Sigmoid colon (tissue), 7 donors: ENCODE measurements around the gene SBK1. TPM values are rescaled to one million over a fixed set of nuclear protein-coding genes. Genes with fewer than 3 reads are reported as not detected.

Experiments
- DNase-seq: peaks from one replicate; pipeline ENCODE4 v3.0.0-alpha.2; 2019
- H3K27ac ChIP-seq, 4 donors: fragments of 200-600 bp; sonication (generic); one replicate each; pipeline ENCODE4 v1.5.1; 2016 to 2019; ENCODE audit warnings: mild to moderate bottlenecking in 1 of 4
- H3K27me3 ChIP-seq, 3 donors: fragments of 200-600 bp; sonication (generic); one replicate each; pipeline ENCODE4 v1.5.1; 2019; ENCODE audit warnings: mild to moderate bottlenecking in 1 of 3
- H3K36me3 ChIP-seq, 4 donors: fragments of 200-600 bp; sonication (generic); one replicate each; pipeline ENCODE4 v1.5.1; 2016 to 2019
- H3K4me1 ChIP-seq, 4 donors: fragments of 200-600 bp; sonication (generic); one replicate each; pipeline ENCODE4 v1.5.1; 2017 to 2019
- H3K4me3 ChIP-seq, 4 donors: fragments of 200-600 bp; sonication (generic); one replicate each; pipeline ENCODE4 v1.5.1; 2017 to 2019; ENCODE audit warnings: mild to moderate bottlenecking in 2 of 4, moderate library complexity in 1 of 4
- H3K9me3 ChIP-seq, 4 donors: fragments of 200-600 bp in 3 of 4; sonication (generic) in 3 of 4; one replicate each; pipeline versions ENCODE4 v1.5.1 to v1.6.1; 2013 to 2019
- CTCF ChIP-seq, 4 experiments: fragments of 450-650 bp in 3 of 4; fragments of 200-600 bp in 1 of 4; IDR thresholded peaks; one replicate each; pipeline ENCODE4 v1.5.1; 2016 to 2019; ENCODE audit warnings: antibody characterized with exemption in 4 of 4, mild to moderate bottlenecking in 3 of 4, moderate library complexity in 2 of 4
- EP300 ChIP-seq, 4 donors: sonication (generic); formaldehyde crosslinking; IDR thresholded peaks; one replicate each; pipeline ENCODE4 v1.6.1; 2017; ENCODE audit warnings: antibody characterized with exemption in 4 of 4
- POLR2A ChIP-seq, 2 donors: fragments of 450-650 bp; IDR thresholded peaks; one replicate each; pipeline ENCODE4 v1.6.1; 2016; ENCODE audit warnings: antibody characterized with exemption in 2 of 2, mild to moderate bottlenecking in 2 of 2, moderate library complexity in 2 of 2
- POLR2AphosphoS5 ChIP-seq, 4 donors: sonication (generic); formaldehyde crosslinking; IDR thresholded peaks; one replicate each; pipeline ENCODE4 v1.6.1; 2017; ENCODE audit warnings: antibody characterized with exemption in 4 of 4
- WGBS, 2 donors: extraction: QIAGEN DNeasy Blood & Tissue Kit; methylation state at CpG; one replicate each; pipeline ENCODE4 v1.1.7; 2013; 5-methylcytosine and 5-hydroxymethylcytosine counted together
- intact Hi-C: fragments of 100-400 bp; cut with DNase I; formaldehyde crosslinking; loops from one replicate; pipeline ENCODE4 v1.15.1; 2023
- polyA plus RNA-seq, 3 donors: library from polyadenylated mRNA; stranded (reverse); fragments of 200-250 nt; gene quantifications; one replicate each; pipeline ENCODE4 v1.2.3, GENCODE V29; 2013
- total RNA-seq, 4 donors: library from RNA; depleted of rRNA; stranded (reverse); fragments of >200 nt; gene quantifications; one replicate each; pipeline ENCODE4 v1.1.0, GENCODE V29; 2016
- donor health status: healthy with polysubstance abuse.
- donor health status: Bipolar disorder and iron deficiency.
- donor health status: healthy.

Gene SBK1
- total and polyA plus RNA-seq, 7 donors = under 0.01 to 1.3 (median 0.33) TPM; not detected in 2

- intact Hi-C loops = no loop called here
- H3K27me3 ChIP-seq = peaks cover 1 to 8% (median 2%) of the 10 kb centered on the region in 3 donors
Measured at GRCh38 chr16:28298511-28298878, 6.2 kb downstream of the SBK1 start.

GRCh38 chr16:28300327-28300726 lies 8.0 kb downstream of the SBK1 start:
- DNase-seq = no peak
- Histone ChIP-seq H3K4me3 (no peak overlapping the region), H3K27me3 (no peaks in the 10 kb centered on the region), H3K9me3 (no peaks in the 10 kb centered on the region), H3K27ac (no peak overlapping the region), H3K36me3 (no peaks in the 10 kb centered on the region), H3K4me1 (no peaks in the 10 kb centered on the region)
- 95 to 96% methylated on average over 5 of the region's 5 CpGs for WGBS, 2 donors
- intact Hi-C loops = no loop called here
- no peak for TF ChIP-seq POLR2A (IDR thresholded peaks at IDR 0.05)
- no peak for TF ChIP-seq EP300 (IDR thresholded peaks at IDR 0.05)
- no peak for TF ChIP-seq CTCF (IDR thresholded peaks at IDR 0.05)
- TF ChIP-seq POLR2AphosphoS5 (IDR thresholded peaks at IDR 0.05) = no peak

More at GRCh38 chr16:28298511-28298878, 6.2 kb downstream of the SBK1 start:
- TF ChIP-seq POLR2AphosphoS5 (IDR thresholded peaks at IDR 0.05) = no peak
- TF ChIP-seq CTCF (IDR thresholded peaks at IDR 0.05) = no peak
- TF ChIP-seq POLR2A (IDR thresholded peaks at IDR 0.05) = no peak
- no peak for TF ChIP-seq EP300 (IDR thresholded peaks at IDR 0.05)
- no peak for DNase-seq
- no peak overlapping the region for H3K27ac ChIP-seq
- peaks cover 0 to under 1% (median 0%) of the 10 kb centered on the region in 4 donors for H3K4me1 ChIP-seq
- 71 to 72% methylated on average over 4 of the region's 4 CpGs for WGBS, 2 donors
- H3K4me3 ChIP-seq = no peak overlapping the region
- H3K36me3 ChIP-seq = no peaks in the 10 kb centered on the region
- no peaks in the 10 kb centered on the region for H3K9me3 ChIP-seq

- intact Hi-C loops = no loop called here
Measured at GRCh38 chr16:28301154-28301553, 8.8 kb downstream of the SBK1 start.

GRCh38 chr16:28301620-28302019 lies 9.3 kb downstream of the SBK1 start:
- Histone ChIP-seq H3K4me1 (no peaks in the 10 kb centered on the region), H3K27ac (no peak overlapping the region), H3K27me3 (no peaks in the 10 kb centered on the region), H3K9me3 (no peaks in the 10 kb centered on the region), H3K36me3 (no peaks in the 10 kb centered on the region), H3K4me3 (no peak overlapping the region)
- DNase-seq = no peak
- TF ChIP-seq POLR2A (IDR thresholded peaks at IDR 0.05) (no peak), EP300 (IDR thresholded peaks at IDR 0.05) (no peak), CTCF (IDR thresholded peaks at IDR 0.05) (no peak), POLR2AphosphoS5 (IDR thresholded peaks at IDR 0.05) (no peak)
- intact Hi-C loops = no loop called here
- 89% methylated on average over 2 of the region's 2 CpGs for WGBS, 2 donors

More at GRCh38 chr16:28301154-28301553, 8.8 kb downstream of the SBK1 start:
- Histone ChIP-seq H3K4me1 (no peaks in the 10 kb centered on the region), H3K27ac (no peak overlapping the region), H3K36me3 (no peaks in the 10 kb centered on the region), H3K9me3 (no peaks in the 10 kb centered on the region), H3K4me3 (no peak overlapping the region), H3K27me3 (no peaks in the 10 kb centered on the region)
- 85% methylated on average over 6 of the region's 6 CpGs for WGBS, 2 donors
- TF ChIP-seq EP300 (IDR thresholded peaks at IDR 0.05) (no peak), CTCF (IDR thresholded peaks at IDR 0.05) (no peak), POLR2AphosphoS5 (IDR thresholded peaks at IDR 0.05) (no peak), POLR2A (IDR thresholded peaks at IDR 0.05) (no peak)
- no peak for DNase-seq

GRCh38 chr16:28303132-28303531 lies 10.8 kb downstream of the SBK1 start:
- Histone ChIP-seq H3K36me3 (no peaks in the 10 kb centered on the region), H3K9me3 (no peaks in the 10 kb centered on the region), H3K4me1 (no peaks in the 10 kb centered on the region), H3K27me3 (no peaks in the 10 kb centered on the region), H3K4me3 (no peak overlapping the region), H3K27ac (no peak overlapping the region)
- intact Hi-C loops = no loop called here
- DNase-seq = no peak
- no peak for TF ChIP-seq POLR2A (IDR thresholded peaks at IDR 0.05)
- no peak for TF ChIP-seq CTCF (IDR thresholded peaks at IDR 0.05)
- TF ChIP-seq EP300 (IDR thresholded peaks at IDR 0.05) = no peak
- no peak for TF ChIP-seq POLR2AphosphoS5 (IDR thresholded peaks at IDR 0.05)
